Testis (tissue), 3 donors: ENCODE data around the gene METTL5. TPM values are rescaled to one million over a fixed set of nuclear protein-coding genes. Genes with fewer than 3 reads are reported as not detected.

Experiments
- DNase-seq: peaks from one replicate; pipeline ENCODE4 v3.0.0-alpha.2; 2019
- H3K27ac ChIP-seq, 2 donors: fragments of 200-600 bp; sonication (generic); one replicate each; pipeline ENCODE4 v1.5.1; 2019
- H3K27me3 ChIP-seq: fragments of 200-600 bp; sonication (generic); one replicate; pipeline ENCODE4 v1.5.1; 2019
- H3K36me3 ChIP-seq: fragments of 200-600 bp; sonication (generic); one replicate; pipeline ENCODE4 v1.5.1; 2017; ENCODE audit warnings: low read depth; ENCODE audit errors: missing control alignments
- H3K4me1 ChIP-seq: fragments of 200-600 bp; sonication (generic); one replicate; pipeline ENCODE4 v1.5.1; 2019
- H3K4me3 ChIP-seq, 2 donors: fragments of 200-600 bp; sonication (generic); one replicate each; pipeline ENCODE4 v1.5.1; 2017 to 2019
- H3K9me3 ChIP-seq: fragments of 200-600 bp; sonication (generic); one replicate; pipeline ENCODE4 v1.5.1; 2017
- POLR2A ChIP-seq: fragments of 450-650 bp; IDR thresholded peaks from one replicate; pipeline ENCODE4 v1.6.1; 2017; ENCODE audit warnings: antibody characterized with exemption, mild to moderate bottlenecking, moderate library complexity
- WGBS, 2 donors: methylation state at CpG; one replicate each; pipeline ENCODE4 v1.1.5; 2018; 5-methylcytosine and 5-hydroxymethylcytosine counted together
- intact Hi-C: fragments of 100-400 bp; cut with DNase I; formaldehyde crosslinking; loops from one replicate; pipeline ENCODE4 v1.15.1; 2023; ENCODE audit warnings: low total_unique reads
- polyA plus RNA-seq: library from polyadenylated mRNA; stranded (reverse); fragments of 350-450 nt; fragmentation: Illumina TruSeq; extraction: RNeasy Lipid Tissue Mini Kit (QIAGEN cat#74804); gene quantifications from one replicate; pipeline ENCODE4 v1.2.3, GENCODE V29; 2014; ENCODE audit warnings: low read depth, low replicate concordance; ENCODE audit not compliant: insufficient read depth
- total RNA-seq, 2 donors: library from RNA; depleted of rRNA; stranded (reverse); fragments of >200 nt; gene quantifications; one replicate each; pipeline ENCODE4 v1.2.3, GENCODE V29; 2016
- TF ChIP-seq, protein P1 (sequence below), 3 experiments: fragments of 450-650 bp in 2 of 3; fragments of 200-600 bp in 1 of 3; sonication (generic) in 1 of 3; IDR thresholded peaks; one replicate each; pipeline ENCODE4 v1.5.1; 2016 to 2019; ENCODE audit warnings: antibody characterized with exemption in 3 of 3, mild to moderate bottlenecking in 2 of 3, moderate library complexity in 1 of 3

The METTL5 gene
- total and polyA plus RNA-seq, 3 donors from 2014 or later: 35.8 to 48.2 (median 40.2) TPM

DNA sequence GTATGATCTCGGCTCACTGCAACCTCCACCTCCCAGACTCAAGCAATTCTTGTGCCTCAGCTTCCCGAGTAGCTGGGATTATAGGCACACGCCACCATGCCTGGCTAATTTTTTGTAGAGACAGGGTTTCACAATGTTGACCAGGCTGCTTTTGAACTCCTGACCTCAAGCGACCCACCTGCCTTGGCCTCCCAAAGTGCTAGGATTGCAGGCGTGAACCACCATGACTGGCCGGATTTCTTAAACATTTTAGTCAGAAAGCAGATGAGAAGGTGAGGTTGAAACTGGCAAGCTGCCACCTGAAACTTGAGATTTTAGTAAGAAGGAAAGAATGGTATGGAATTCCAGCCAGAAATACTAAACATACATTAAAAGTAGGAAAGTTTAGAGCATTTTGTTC is 59.2 kb downstream of the METTL5 start:
- no peak for DNase-seq
- Histone ChIP-seq H3K4me1 (peaks cover 5% of the 10 kb centered on the region), H3K9me3 (no peaks in the 10 kb centered on the region), H3K4me3 (no peak overlapping the region), H3K27ac (no peak overlapping the region), H3K36me3 (no peaks in the 10 kb centered on the region), H3K27me3 (no peaks in the 10 kb centered on the region)
- intact Hi-C loops: no loop called here
- 79 to 82% methylated on average over 6 of the region's 6 CpGs for WGBS, 2 donors
- TF ChIP-seq, protein P1, sequence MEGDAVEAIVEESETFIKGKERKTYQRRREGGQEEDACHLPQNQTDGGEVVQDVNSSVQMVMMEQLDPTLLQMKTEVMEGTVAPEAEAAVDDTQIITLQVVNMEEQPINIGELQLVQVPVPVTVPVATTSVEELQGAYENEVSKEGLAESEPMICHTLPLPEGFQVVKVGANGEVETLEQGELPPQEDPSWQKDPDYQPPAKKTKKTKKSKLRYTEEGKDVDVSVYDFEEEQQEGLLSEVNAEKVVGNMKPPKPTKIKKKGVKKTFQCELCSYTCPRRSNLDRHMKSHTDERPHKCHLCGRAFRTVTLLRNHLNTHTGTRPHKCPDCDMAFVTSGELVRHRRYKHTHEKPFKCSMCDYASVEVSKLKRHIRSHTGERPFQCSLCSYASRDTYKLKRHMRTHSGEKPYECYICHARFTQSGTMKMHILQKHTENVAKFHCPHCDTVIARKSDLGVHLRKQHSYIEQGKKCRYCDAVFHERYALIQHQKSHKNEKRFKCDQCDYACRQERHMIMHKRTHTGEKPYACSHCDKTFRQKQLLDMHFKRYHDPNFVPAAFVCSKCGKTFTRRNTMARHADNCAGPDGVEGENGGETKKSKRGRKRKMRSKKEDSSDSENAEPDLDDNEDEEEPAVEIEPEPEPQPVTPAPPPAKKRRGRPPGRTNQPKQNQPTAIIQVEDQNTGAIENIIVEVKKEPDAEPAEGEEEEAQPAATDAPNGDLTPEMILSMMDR (IDR thresholded peaks at IDR 0.05): no peak
- no peak for TF ChIP-seq POLR2A

DNA sequence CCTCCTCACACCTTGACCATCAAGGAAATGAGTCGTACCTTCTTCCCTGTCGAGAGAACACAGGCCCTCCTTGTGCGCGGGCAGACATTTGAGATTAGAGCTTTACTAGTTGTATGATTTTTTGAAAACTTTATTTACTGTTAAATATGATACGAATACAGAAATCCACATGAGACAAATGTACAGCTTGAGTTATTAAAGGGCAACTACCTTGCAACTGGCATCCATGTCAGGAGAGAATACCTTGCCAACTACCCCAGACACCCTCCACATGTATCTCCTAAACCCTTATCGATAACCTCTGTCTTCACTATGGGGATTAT is 62.8 kb downstream of the METTL5 start:
- peaks cover 5% of the 10 kb centered on the region for H3K4me1 ChIP-seq
- H3K9me3 ChIP-seq: no peaks in the 10 kb centered on the region
- H3K4me3 ChIP-seq: no peak overlapping the region
- TF ChIP-seq, protein P1 (IDR thresholded peaks at IDR 0.05): no peak
- TF ChIP-seq POLR2A: no peak
- intact Hi-C loops: no loop called here
- no peaks in the 10 kb centered on the region for H3K36me3 ChIP-seq
- H3K27ac ChIP-seq: no peak overlapping the region
- DNase-seq: no peak
- WGBS, 2 donors: 88 to 99% methylated on average over 6 of the region's 6 CpGs
- H3K27me3 ChIP-seq: no peaks in the 10 kb centered on the region

Other genes with a start within 250 kb of the METTL5 start
- 10 to 100 TPM; 40.8 to 48.0 TPM for gene PPIG, start 240.6 kb downstream of the METTL5 start, total RNA-seq
- 6.9 TPM for gene PPIG, start 240.6 kb downstream of the METTL5 start, polyA plus RNA-seq
- gene CFAP210, start 130.5 kb downstream of the METTL5 start, total RNA-seq: 10 to 100 TPM; 12.6 to 21.8 TPM
- gene CFAP210, start 130.5 kb downstream of the METTL5 start, polyA plus RNA-seq: 17.2 TPM
- 10 to 100 TPM in 1 of 2 donors, 1 to 10 TPM in 1; 9.7 to 24.4 TPM for gene PHOSPHO2, start 130.4 kb downstream of the METTL5 start, total RNA-seq
- 36.5 TPM for gene PHOSPHO2, start 130.4 kb downstream of the METTL5 start, polyA plus RNA-seq
- gene KLHL23, start 91.1 kb downstream of the METTL5 start, total RNA-seq: 10 to 100 TPM; 25.6 to 29.2 TPM
- gene KLHL23, start 91.1 kb downstream of the METTL5 start, polyA plus RNA-seq: 13.2 TPM
- gene SSB, start 26.0 kb downstream of the METTL5 start, total RNA-seq: 10 to 100 TPM; 56.5 to 67.2 TPM
- 18.0 TPM for gene SSB, start 26.0 kb downstream of the METTL5 start, polyA plus RNA-seq
- 100 to 1,000 TPM; 122 to 132 TPM for gene UBR3, start 2.5 kb upstream of the METTL5 start, total RNA-seq
- 24.3 TPM for gene UBR3, start 2.5 kb upstream of the METTL5 start, polyA plus RNA-seq